ENCODE data around the gene YIF1B.
"Not testable (repeated sequence)": the region's sequence is repeated elsewhere in the genome, so short reads cannot be mapped to it uniquely, and the experiment has no call there.

The YIF1B gene

GRCh38 chr19:38270587-38271167 lies 45.1 kb downstream of the YIF1B start:
- no peak for DNase-seq

GRCh38 chr19:38268539-38268938 lies 47.2 kb downstream of the YIF1B start:
- DNase-seq, result no peak

GRCh38 chr19:38267761-38268483 lies 47.8 kb downstream of the YIF1B start:
- DNase-seq, result no peak

GRCh38 chr19:38266981-38267597 lies 48.7 kb downstream of the YIF1B start:
- DNase-seq, result no peak

GRCh38 chr19:38265921-38266429 lies 49.8 kb downstream of the YIF1B start:
- no peak for DNase-seq

GRCh38 chr19:38265213-38265861 lies 50.4 kb downstream of the YIF1B start:
- no peak for DNase-seq

GRCh38 chr19:38264486-38265212 lies 51.1 kb downstream of the YIF1B start, which contains the start of gene SPINT2:
TSS of gene SPINT2 (plus strand) at chr19:38264573. CDS start at chr19:38264893, 320 bp downstream.
- DNase-seq, result peak; percentile 91

- peak; percentile 95 for DNase-seq
Measured at GRCh38 chr19:38263689-38264485, 51.9 kb downstream of the YIF1B start.

- DNase-seq, result no peak
Measured at GRCh38 chr19:38262585-38263268, 53.0 kb downstream of the YIF1B start.

GRCh38 chr19:38261942-38262341 lies 53.8 kb downstream of the YIF1B start:
- not testable (repeated sequence) for DNase-seq

GRCh38 chr19:38255383-38256014 lies 60.2 kb downstream of the YIF1B start:
- DNase-seq, result no peak

- no peak for DNase-seq
Measured at GRCh38 chr19:38253788-38254187, 62.0 kb downstream of the YIF1B start.
